IPS-NIHi7 (cell line): ENCODE results near the gene ZC2HC1B.
A peak's percentile ranks its signal among the peaks of the same experiment; 100 is the strongest.

Experiments used
- DNase-seq: peaks from one replicate; pipeline ENCODE4 v3.0.0; 2012; ENCODE audit warnings: mixed read lengths; ENCODE audit errors: extremely low spot score

ZC2HC1B gene

DNA sequence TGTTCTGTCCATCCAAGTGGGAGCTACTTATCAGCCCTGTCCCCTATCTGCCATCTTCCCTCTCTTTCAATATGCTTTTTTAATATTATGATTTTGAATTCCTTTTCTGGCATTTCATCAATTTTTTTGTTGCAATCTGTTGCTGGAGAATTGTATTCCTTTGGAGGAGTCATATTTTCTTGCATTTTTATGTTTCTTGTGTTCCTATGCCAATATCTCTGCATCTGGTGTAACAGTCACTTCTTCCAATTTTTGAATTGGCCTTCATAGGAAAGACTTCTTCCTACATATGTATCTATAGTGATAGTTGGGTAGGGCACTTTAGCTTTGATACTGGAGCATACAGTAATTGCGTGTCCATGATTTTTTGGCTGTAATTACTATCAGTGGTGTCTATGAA lies 70.1 kb downstream of the ZC2HC1B start:
- DNase-seq: no peak

DNA sequence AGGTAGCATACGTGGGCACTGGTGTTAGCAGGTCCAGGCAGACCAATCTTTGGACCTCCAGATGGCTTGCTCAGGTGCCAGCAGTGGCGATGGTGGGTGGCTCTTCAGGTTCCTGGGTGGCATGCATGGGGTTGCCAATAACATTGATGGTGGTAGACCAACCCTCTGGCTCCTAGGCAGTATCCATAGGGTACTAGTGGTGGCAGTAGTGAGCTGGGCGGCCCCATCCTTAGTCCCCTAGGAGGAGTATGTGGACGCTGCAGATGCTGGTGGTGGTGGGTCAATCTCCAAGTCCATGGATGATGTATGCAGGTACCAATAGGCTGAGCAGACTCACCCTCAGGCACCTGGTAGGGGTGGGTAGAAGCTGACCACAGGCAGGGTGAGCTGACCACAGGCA lies 70.6 kb downstream of the ZC2HC1B start:
- DNase-seq: no peak

DNA sequence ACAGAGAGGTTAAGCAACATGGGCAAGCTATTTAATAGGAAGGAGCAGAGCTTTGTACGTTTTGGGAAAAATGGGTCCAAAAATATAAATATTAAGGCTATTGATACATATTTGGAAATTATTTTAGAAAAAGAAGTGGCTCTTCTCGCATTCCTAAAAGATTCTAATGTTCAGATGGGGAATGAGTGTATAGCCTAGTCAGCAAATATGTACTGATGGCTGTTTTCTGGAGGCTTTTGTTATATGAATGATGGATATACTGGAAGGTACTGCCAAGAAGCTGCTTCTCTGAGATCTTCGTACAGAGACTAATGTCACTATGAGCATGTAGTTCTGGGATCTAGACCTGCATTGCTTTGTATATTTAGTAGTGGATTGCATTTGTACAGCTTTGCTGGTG lies 72.1 kb downstream of the ZC2HC1B start:
- no peak for DNase-seq

DNA sequence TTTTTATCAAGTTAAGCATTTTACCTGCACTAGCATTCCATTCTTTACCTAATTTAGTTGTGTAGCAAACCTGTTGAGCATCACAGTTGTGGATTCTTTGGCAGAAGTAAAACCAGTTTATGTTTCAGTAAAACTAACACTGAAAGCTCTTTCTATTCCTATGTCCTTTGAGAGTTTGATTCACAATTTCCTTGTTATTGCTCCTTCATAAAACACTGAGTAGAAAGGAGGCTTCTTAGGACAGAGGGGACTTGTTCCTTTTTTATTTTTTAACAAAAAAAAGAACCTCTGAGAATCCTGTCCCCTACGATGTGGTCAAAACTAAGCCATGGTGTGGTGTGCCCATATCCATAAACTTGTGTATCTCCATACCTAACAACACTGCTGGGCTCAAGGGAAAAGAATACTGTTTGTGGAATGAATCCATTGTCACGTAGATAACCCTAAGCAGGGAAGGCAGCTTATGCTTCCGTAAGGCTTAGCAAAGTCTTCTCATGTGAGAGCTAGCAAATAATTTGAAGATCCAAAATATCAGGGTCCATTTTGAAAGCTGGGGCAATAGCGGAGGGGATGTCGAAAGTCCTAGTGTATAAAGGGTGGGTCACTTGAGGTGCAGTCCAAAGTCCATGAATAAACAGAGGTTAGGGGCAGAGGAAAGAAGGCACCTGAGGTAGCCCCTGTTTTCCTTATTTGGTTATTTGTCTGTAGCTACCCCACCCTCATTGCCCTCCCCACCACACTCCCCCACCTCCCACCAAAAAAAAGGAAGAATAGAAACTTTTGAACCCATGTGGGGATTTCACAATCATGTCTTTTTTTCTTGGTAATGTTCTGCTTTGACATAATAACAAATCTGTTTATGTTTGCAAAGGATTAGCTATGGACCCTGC lies 72.7 kb downstream of the ZC2HC1B start:
- DNase-seq: no peak

DNA sequence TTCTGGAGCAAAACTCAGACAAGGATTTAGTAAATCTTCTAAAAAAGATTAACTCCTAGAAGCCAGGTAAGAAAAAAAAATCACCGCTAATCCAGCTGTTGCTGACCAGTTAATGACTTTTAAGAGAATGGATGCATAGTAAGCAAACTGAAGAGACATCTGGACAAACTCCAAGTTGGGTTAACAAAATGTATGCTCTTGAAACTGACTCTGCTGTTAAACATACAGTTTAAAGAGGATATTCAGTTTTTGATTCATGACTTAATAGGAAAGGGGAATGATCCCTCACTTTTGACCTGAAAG lies 73.3 kb downstream of the ZC2HC1B start:
- DNase-seq: no peak

DNA sequence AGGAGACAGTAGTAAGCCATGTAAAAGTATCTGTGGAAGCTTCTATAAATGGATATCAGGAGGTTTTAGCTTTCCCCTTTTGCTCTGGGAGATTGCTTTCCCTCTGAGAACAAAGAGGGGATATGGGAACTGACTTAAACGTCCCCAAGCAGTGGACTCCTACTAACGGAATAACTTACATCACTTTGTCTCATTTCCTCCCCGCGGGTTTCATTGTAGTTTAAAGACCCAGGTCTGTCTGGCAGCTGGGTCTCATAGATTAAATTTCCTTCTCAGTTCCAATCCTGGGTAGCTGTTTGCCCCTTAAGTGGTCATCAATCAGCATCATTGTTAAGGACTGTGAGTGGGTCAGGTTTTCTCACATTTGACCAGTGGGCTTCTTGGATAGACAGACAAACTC lies 75.1 kb downstream of the ZC2HC1B start:
- DNase-seq: no peak

DNA sequence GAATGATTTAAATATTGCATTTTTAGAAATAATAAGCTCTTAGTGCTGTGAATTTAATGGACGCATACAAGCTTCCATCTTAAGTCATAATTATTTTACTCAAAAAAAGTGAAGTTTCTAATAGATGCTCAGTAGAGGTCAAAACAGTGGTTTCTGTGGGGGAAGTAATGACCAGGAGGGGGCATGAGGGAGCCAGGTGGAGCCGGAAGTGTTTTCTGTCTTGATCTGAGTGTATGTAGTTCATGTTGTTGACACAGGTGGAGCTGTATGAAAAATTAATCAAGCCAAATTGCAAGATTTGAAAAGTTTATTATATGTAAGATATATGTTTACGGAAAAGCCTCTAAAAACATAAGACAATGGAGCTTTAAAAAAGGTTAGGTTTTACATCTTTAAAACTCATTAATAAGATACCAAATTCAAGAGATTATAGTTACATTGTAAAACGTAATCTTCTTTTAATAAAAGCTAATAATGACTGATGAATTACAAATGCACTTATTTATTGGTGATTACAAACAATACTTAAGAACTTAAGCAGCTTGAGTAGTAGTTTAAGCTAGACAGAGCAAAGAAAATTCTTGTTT lies 75.8 kb downstream of the ZC2HC1B start:
- peak; percentile 75 for DNase-seq

DNA sequence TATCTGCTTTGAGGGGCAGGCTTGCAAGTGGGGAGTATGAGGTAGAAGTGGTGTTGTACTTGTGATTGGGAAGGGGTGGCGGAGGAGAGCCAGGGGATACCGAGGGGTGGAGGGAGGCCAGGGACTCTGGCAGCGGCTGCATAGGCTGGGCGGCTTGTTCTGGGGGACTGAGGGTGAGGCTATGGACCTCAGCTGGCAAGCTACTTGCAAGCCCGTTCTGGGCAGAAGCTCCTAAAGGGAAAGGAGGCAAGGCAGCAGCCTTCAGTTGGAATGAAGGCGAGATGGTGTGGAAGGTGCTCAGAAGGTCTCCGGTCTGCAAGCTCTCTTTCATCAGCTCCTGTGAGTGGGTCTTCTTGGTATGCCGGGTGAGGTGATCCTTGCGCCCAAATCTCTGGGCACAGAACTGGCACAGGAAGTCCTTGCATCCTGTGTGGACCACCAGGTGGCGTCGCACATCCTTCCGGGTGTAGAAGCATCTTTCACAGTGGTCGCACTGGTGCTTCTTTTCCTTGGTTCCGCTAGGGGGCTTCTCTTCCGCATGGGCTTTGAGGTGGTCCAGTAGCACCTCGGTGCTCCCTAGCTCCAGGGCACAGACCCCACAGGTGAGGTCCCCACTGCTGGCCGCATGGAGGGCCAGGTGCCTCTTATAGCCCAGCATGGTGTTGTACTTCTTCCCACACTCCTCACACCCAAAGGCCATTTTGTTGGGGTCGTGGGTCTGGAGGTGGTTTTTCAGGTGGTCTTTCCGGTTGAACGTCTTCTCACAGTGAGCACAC lies 77.8 kb downstream of the ZC2HC1B start:
- DNase-seq: peak; percentile 89

DNA sequence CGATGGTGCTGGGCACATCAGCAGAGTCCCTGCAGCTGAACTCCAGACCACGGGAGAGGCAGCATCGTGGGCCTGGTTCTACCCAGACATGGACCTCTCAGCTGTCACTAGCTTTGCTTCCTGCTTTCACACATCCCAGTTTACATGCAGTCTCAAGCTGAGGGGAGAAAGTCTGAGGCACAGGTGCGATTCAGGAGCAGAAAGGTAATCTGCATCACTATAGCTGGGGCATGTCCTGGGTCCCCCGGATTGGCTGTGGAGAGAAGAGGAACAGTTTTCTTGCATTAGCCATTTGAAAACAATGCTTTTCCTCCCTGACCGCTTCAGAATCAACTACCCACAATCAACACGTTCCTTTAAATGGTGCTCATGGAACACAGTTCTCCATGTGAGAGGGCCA lies 83.9 kb downstream of the ZC2HC1B start:
- no peak for DNase-seq

DNA sequence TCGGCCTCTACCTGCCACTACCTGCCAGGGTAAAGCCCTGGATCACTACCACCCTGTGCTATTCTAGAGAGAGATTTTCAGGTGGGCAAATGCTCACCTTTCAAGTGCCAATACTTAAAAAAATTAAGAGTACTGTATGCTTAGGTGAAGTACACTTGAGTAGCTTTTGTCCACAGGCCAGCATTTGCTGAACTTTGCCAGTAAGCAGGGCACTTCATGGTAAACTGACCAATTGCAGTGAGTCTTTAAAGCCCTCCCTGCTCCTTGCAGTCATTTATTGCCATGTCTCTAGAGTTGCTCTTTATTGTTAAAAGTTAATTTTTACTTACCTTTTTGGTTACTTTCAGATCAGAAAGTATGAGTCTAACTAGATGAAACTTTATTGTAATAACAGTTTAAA lies 85.3 kb downstream of the ZC2HC1B start:
- no peak for DNase-seq

DNA sequence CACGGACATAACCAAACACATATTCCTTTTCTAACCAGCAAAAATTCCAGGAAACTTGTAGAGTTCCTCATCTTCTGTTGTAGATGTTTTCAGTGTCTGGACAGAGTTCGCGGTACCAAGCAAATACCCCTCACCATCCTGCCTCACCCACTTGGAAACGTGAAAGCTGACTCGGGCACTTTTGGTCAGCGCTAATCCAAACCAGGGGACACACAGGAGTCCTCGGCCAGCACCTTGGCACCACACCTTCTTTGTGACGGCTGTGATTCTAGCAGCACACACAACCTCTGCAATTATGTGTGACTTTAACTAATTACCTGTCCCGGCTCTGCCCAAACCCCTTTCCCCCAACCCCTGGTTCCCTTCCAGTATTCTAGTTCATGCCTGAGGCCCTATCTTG lies 85.7 kb downstream of the ZC2HC1B start:
- no peak for DNase-seq

DNA sequence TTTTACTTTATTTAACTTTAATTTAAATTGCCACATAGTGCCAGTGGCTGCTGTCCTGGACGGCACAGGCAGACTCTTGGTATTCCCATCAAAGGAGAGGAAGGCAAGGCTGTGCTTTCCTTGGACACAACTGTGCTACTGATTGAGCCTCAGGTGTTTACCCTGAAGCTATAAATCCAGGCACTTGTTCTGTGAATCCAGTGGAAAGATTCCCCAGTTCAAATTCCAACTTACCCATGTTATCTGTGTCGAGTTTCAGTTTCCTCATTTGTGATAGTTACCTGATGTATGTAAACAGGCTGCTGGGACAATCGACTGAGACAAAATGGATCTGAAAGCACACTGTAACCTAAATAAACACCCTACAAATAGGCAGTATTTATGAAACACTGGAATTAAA lies 86.6 kb downstream of the ZC2HC1B start:
- DNase-seq: no peak

DNA sequence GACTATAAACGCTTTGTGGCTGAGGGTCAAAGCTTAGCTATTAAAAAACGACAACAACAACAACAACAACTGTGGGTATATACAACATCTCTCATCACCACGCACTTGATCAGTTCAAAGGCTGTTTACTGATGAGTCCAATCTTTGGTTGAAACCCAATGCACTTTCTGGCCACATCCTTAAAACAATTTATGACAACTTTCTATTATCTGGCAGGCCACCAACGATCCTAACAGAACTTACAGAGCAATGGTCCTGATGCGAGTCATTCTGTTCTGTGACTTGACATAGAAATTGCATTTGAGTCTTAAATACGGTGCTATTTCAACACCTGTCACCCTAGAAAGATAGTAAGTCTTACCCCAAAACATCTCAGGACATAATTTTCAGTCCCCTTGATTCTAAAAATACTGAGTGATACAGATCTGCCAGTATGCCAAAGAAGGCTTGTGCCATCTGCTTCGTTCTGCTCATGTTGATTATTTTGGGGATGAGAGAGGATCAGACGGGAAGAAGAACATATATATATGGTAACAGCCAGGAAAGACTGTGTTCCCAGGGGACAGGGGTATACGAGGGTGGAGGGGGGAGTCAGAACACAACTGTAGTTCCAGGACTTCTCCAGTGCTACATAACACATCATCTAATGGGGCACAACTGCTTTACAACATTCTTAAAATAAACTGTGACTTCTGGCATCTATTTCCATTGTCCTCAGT lies 87.9 kb downstream of the ZC2HC1B start:
- no peak for DNase-seq

DNA sequence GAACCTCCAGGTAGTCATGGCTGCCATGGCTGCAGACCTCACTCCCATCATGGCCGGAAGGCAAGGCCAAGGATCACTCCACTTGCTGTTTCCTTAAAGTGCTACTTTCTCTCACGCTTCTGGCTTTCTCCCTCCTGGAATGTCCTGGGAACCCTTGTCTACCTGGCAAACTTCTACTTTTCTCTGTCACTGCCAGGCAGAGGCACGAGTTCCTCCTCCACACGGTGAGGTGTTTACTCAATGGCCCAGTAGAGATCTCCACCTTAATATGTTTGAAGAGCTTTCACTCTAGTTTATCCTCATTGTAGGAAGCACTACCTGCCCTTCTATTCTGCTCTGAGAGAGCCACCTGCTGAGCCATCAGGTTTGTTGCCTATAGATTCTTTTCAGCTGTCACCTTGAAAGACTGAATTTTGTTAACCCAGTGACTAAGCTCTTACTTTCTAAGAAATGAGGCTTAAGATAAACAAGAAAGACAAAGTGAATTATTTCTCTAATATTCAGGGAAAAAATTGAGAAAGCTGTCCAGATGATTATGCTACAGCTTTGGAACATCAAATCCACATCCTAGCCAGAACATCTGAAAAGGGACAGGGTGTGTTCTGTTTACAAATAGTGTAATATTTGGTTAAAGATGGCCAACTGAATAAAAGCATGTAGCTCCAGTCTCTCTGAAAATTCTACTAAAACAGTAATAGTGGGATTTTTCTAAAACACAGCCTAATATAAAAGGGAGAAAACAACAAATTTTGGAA lies 88.8 kb downstream of the ZC2HC1B start:
- no peak for DNase-seq

DNA sequence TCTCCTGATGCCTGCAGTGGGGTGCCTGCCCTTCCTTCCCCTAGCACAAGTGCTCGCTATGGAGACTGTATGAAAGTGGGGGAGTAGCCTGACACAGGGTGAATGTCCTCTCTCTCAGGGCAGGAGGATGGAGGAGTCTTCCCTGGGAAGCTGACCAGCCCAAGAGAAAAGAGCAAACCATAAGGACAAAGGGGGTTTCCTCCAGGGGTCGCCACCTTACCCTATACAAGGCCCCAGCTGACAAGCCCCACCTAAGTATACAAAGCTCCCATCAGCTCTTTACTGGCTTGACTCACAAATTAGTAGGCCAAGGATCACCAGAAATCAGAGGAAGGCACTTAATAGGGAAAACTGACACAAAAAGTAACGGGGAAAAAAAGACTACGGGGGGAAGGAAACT lies 89.6 kb downstream of the ZC2HC1B start:
- DNase-seq: peak; percentile 52

DNA sequence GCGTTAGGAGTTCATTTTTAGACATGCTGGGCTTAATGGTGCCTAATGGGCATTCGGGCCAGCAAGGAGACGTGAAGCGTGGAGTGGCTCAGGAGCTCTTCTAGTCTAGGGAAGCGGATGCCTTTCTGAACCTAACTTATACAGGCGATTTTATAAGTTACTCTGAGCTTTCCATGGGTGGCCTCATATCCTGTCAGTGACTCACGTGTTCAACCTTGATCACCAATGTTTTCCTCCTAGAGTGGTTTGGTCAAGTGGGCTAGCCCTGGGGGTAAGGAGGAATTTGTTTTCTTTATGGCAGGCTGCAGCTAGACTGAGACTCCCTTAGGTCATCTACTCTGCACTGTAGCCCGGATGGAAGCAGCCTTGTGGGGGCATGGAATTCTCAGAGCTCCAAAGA lies 91.7 kb downstream of the ZC2HC1B start:
- DNase-seq: no peak

DNA sequence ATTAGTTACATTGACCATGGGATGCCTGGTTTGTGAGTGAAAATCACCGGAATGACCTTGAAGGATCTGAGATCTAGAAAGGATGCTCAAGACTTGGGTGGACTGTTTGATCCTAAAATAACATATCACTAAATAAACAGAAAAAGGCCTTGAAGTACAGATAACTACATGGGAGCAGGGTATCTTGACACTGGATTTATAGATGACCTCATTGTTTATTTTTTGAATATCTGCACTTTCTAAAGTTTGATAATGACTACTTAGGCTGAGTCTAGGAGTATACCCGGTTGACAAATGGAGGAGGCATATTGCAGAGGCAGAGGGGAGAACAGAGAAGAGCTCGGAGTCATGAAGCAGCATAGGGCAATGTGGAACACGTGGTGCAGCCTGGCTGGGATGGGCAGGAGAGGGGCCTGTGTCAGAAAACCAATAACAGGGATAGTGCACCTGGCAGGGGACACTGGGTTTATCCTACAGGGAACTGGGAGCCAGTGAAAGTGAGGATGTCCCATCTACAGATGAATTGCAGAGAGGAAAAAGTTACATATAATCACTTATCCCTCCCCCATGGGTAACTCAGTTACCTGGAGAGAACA lies 93.5 kb downstream of the ZC2HC1B start:
- DNase-seq: no peak

DNA sequence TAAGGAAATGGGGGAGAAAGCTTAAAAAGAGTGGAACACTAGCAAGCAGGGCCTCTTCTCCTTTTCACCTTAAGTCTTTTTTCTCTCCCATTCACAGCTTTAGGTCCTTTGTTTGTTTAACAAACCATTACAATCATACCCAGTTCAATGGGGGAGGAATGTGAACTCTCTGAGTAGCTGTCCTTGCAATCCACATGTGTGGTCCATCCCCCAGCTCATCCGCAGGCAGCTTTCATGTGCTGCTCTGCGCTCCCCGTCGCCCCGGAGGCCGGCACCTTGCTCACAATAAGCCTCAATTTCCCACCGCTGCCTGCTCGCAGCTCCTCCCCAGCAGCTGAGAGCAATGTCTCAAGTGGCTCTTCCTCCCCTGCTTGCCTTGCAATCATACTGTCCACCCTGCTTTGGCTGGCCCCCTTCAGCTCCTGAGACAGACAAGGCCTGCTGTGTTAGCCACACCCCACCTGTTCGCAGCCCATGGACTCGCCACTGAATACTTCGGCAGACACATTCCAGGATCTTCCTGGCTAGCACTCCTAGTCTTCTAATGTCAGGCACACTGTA lies 94.6 kb downstream of the ZC2HC1B start:
- DNase-seq: peak; percentile 74

DNA sequence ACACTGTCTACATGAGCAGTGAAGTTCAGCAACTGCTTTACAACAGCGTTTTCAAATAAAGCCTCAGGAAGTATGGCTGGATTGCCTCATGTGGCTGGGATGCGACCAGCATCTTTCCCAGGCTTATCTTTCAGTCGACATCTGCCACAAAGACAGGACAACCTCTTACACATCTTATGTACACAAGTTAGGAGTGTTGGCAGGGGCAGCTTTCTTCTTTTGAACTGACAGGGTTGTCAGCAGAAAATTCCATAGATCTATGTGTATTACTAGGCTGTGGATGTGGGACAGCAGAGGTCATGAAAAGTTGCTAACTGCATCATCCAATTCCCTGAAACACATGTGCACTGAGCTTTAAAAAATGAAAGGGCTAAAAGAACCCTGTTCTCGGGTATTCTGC lies 95.7 kb downstream of the ZC2HC1B start:
- no peak for DNase-seq

DNA sequence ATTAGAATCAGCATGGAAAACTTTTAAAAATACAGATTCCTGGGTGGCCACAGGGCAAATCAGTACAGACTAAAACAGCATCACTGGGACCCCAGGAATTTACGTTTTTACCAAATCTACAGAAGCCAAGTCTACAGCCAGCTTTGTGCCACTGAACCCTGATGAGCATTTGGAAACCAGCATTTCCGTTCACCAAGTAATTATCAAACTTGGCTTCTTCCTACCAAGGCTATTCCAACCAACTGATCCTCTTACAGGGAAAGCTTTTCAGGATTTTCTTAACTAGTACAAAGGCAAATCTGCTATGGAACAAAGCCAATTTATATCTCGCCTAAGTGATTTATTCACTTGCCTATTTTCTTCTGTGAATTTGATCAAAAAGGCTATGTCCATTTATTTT lies 96.8 kb downstream of the ZC2HC1B start:
- no peak for DNase-seq
